ENCODE measurements around the gene PRDX1. TPM values are rescaled to one million over a fixed set of nuclear protein-coding genes. Genes with fewer than 3 reads are reported as not detected.

The PRDX1 gene
- total and polyA plus RNA-seq, 2 experiments from 2014 or later, result 1,070 to 2,149 TPM

DNA sequence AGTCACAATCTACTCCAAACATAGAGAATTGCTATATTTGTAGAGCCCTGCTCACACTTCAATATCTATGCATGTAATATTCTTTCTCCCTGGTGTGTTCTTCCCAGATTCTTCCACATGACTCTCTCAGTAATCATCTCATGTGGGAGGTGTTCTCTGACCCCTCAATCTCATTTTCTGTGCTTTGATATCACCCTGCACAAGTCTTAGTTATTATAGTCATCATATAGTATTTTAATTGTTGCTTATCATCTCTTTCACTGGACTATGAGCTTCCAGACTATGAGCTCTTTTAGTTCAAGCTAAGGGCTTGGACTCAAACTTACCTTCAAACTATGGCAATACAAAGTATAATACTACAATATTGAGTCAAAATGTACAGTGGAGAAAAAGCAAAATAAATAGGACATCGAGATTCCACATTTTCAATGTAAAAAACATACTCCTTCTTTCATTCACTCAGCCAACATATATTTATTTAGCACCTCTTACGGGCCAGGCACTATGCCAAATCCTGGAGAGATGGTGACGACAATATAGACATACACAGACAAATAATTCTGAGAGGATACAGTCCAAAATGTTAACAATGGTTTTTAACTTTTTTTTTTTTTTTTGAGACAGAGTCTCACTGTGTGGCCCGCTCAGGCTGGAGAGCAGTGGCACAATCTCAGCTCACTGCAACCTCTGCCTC is 43.4 kb downstream of the PRDX1 start (continued):
- TF ChIP-seq REST (IDR thresholded peaks at IDR 0.05; ENCODE audit: unreplicated experiment) (no peak), EZH2 (IDR thresholded peaks at IDR 0.05; ENCODE audit: low read depth, unreplicated experiment) (no peak), ETS1 (IDR thresholded peaks at IDR 0.05) (no peak), POLR2AphosphoS5 (IDR thresholded peaks at IDR 0.05; ENCODE audit: low read depth) (no peak), NANOG (IDR thresholded peaks at IDR 0.05; ENCODE audit: borderline replicate concordance) (no peak)
- TF ChIP-seq, protein P1, sequence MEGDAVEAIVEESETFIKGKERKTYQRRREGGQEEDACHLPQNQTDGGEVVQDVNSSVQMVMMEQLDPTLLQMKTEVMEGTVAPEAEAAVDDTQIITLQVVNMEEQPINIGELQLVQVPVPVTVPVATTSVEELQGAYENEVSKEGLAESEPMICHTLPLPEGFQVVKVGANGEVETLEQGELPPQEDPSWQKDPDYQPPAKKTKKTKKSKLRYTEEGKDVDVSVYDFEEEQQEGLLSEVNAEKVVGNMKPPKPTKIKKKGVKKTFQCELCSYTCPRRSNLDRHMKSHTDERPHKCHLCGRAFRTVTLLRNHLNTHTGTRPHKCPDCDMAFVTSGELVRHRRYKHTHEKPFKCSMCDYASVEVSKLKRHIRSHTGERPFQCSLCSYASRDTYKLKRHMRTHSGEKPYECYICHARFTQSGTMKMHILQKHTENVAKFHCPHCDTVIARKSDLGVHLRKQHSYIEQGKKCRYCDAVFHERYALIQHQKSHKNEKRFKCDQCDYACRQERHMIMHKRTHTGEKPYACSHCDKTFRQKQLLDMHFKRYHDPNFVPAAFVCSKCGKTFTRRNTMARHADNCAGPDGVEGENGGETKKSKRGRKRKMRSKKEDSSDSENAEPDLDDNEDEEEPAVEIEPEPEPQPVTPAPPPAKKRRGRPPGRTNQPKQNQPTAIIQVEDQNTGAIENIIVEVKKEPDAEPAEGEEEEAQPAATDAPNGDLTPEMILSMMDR (conservative IDR thresholded peaks at IDR 0.05; ENCODE audit: low read depth in 2 of 2), result no peak

GRCh38 chr1:45477646-45478045 is 44.0 kb downstream of the PRDX1 start:
- Mint-ChIP-seq H3K27ac (no peak overlapping the region), H3K36me3 (ENCODE audit: low read depth) (no peaks in the 10 kb centered on the region; the same call in 2 of the 3 replicates)
- TF ChIP-seq, protein P1 (conservative IDR thresholded peaks at IDR 0.05; ENCODE audit: low read depth in 2 of 2), result no peak
- TF ChIP-seq JUNB (IDR thresholded peaks at IDR 0.05; ENCODE audit: unreplicated experiment) (no peak), EZH2phosphoT487 (IDR thresholded peaks at IDR 0.05; ENCODE audit: unreplicated experiment) (no peak), EZH2 (IDR thresholded peaks at IDR 0.05; ENCODE audit: low read depth, unreplicated experiment) (no peak), REST (IDR thresholded peaks at IDR 0.05; ENCODE audit: unreplicated experiment) (no peak), NANOG (IDR thresholded peaks at IDR 0.05; ENCODE audit: borderline replicate concordance) (no peak), STAT1 (IDR thresholded peaks at IDR 0.05; ENCODE audit: unreplicated experiment) (no peak), ZNF331 (CRISPR knock-in tag; IDR thresholded peaks at IDR 0.05; ENCODE audit: low read depth) (no peak), CREB1 (CRISPR knock-in tag; IDR thresholded peaks at IDR 0.05; ENCODE audit: low read depth) (no peak), ZNF114 (CRISPR knock-in tag; IDR thresholded peaks at IDR 0.05) (no peak), POLR2AphosphoS5 (IDR thresholded peaks at IDR 0.05; ENCODE audit: low read depth) (no peak), ETS1 (IDR thresholded peaks at IDR 0.05) (no peak)

More at GRCh38 chr1:45477646-45478045, 44.0 kb downstream of the PRDX1 start:
- no peak for ATAC-seq
- Histone ChIP-seq H3K79me2 (replicated peaks; ENCODE audit: insufficient read depth) (peaks cover 3% of the 10 kb centered on the region; the same call in 1 of the 2 replicates), H3K9me2 (ENCODE audit: insufficient read depth) (no peaks in the 10 kb centered on the region), H3K27me3 (ENCODE audit: insufficient read depth) (no peaks in the 10 kb centered on the region), H3K4me2 (no peak overlapping the region), H4K20me1 (replicated peaks; ENCODE audit: insufficient read depth) (peaks cover 6% of the 10 kb centered on the region; the same call in 1 of the 2 replicates), H3K36me3 (ENCODE audit: insufficient read depth) (no peaks in the 10 kb centered on the region), H3F3A (replicated peaks; ENCODE audit: low read depth) (0 out of 2 replicates have a peak, but pooled peaks cover 3% of the 10 kb centered on the region), H3K4me3 (no peak overlapping the region), H2AFZ (no peak overlapping the region), H3K4me1 (ENCODE audit: insufficient read depth) (no peaks in the 10 kb centered on the region; the same call in 1 of the 2 replicates), H3K27ac (ENCODE audit: low read depth) (no peak overlapping the region)
- DNase-seq (ENCODE audit: low spot score), result no peak
- Mint-ChIP-seq H3K9me3 (no peaks in the 10 kb centered on the region), H3K27me3 (ENCODE audit: insufficient read depth, low read depth, poor library complexity) (no peaks in the 10 kb centered on the region), H3K4me1 (no peaks in the 10 kb centered on the region; the same call in 2 of the 3 replicates), H3K4me3 (no peak overlapping the region)
